Activated naive CD4-positive, alpha-beta T cell treated with Interleukin-2 at 50 U/mL for 16 hours (primary cell): Measurements from ENCODE around the gene MANSC1.
"Not testable (repeated sequence)": the region's sequence is repeated elsewhere in the genome, so short reads cannot be mapped to it uniquely, and the experiment has no call there.

ENCODE experiments used
- DNase-seq: peaks from one replicate; pipeline ENCODE4 v3.0.0-alpha.2; 2020

MANSC1 gene

DNA sequence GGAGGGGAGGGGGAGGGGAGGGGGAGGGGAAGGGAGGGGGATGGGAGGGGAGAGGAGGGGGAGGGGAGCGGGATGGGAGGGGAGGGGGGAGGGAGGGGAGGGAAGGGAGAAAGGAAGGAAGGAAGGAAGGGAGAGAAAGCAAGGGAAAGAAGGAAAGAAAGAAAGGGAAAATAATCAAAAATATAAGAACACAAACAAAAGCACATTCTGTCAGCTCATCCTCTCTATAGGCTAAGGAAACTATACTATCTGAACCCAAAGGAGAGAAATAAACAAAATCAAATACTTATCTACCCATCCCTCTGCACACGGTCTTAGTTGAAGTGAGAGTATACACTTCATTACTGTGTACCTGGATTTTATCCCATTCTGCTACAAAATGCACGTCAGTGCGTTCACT lies 26.9 kb downstream of the MANSC1 start:
- DNase-seq: no peak

DNA sequence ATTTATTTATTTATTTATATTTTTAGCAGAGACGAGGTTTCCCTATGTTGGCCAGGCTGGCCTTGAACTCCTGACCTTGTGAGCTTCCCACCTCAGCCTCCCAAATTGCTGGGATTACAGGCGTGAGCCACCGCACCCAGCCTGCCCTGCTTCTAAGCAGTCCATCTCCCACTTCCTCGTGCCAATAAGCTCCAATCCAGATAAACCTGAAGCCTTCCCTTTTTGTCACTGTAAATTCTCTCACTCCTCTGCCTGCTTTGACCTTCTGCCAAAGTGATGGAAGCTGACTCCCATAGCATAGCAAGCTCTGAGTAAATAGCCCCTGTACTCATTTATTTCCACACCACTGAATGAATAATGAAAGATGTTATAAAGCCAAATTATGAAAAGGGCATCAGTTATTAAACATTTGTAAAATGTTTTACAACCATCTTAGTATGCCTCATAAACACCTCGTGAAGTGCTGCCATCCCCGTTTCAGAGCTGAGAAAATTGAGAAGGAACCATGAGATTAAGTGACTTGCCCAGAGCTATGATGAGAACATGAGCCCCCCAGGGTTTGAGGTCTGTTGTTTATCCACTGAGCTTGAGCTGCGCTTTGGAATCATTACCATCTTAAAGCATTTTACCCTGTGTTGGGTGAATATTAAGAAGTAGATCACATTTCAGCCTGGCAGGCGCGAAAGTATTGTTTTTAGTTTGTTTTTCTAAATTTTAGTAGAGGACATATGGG lies 30.4 kb downstream of the MANSC1 start:
- no peak for DNase-seq

DNA sequence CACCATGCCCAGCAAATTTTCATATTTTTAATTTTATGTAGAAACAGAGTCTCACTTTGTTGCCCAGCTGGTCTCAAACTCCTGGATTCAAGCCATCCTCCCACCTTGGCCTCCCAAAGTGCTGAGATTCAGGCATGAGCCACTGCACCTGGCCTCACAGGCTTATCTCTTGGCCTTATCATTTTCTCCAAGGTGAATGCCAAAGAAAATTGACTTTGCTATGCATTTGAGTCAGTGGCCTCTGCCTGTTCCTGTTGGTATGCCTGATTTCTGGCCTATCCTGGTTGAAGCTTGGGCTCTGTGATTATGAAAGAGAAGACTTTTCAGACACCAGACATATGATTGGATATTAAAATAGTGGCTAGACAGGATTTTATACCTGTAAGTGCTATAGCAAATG lies 34.2 kb downstream of the MANSC1 start:
- DNase-seq: no peak

DNA sequence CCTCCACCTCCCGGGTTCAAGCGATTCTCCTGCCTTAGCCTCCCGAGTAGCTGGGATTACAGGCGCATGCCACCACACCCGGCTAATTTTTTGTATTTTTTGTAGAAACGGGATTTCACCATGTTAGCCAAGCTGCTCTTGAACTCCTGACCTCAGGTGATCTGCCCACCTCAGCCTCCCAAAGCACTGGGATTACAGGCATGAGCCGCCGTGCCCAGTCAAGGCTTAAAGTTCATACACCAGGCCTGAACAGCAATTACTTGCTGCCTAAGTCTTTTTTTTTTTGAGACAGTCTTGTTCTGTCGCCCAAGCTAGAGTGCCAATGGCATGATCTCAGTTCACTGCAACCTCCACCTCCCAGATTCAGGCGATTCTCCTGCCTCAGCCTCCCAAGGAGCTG lies 39.3 kb downstream of the MANSC1 start:
- not testable (repeated sequence) for DNase-seq

DNA sequence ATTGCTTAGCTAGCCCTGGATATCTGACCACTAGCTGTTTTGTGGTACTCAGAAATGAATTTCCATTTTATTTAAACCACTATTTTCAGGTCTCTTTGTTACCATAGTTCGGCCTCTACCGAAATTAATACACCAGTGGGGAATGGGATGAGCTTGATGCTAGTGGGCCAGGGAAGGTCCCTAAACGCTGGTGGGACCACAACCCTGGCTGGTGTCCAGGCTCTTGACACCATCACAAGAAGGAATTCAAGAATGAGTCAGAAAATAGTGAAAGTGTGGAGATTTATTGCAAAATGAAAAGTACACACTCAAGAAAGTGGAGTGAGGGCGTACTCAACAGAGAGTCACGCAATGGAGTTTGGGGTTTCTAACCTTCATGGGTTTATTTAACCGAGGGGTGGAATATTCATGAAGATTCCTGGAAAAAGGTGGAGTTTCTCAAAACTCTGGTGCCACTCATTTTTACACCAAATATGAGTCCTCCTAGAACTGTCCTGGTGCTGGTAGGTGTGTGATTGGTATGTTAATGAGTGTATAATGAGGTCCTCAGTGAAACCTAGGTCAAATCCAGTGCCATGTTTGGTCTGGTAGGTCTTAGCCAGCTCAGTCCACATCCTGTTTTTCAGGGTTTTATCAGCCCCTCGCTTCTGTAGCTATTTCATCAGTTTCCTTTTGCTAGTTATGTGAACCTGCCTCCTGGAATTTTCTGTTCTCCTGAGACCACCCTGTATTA lies 44.3 kb downstream of the MANSC1 start:
- no peak for DNase-seq

DNA sequence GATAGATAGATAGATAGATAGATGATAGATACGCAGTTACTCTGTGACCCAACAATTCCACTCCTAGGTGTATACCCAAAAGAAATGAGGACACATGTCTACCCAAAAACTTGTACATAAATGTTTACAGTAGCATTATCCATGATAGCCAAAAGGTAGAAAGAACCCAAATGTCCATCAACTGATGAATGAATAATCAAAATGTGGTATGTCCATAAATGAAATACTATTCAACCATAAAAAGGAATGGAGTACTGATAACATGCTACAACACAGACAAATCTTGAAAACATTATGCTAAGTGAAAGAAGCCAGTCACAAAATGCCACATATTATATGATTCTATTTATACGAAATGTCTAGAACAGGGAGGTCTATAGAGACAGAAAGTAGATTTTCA lies 47.1 kb downstream of the MANSC1 start:
- DNase-seq: no peak

DNA sequence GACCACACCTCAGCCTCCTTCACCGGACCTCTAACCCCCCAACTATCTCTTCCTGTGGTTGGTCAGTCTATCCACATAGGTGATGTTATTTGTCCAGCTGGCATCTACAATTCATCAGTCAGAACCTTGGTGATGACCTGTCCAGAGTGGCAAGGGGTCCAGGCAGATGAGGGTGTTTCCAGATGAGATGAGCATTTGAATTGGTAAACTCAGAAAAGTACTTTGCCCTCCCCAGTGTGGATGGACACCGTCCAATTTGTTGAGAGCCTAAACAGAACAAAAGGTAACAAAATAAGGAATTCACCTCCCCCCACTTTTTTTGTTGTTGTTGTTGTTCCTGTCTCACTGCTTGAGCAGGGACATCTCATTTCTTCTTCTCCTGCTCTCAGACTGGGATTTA lies 48.9 kb downstream of the MANSC1 start:
- no peak for DNase-seq

DNA sequence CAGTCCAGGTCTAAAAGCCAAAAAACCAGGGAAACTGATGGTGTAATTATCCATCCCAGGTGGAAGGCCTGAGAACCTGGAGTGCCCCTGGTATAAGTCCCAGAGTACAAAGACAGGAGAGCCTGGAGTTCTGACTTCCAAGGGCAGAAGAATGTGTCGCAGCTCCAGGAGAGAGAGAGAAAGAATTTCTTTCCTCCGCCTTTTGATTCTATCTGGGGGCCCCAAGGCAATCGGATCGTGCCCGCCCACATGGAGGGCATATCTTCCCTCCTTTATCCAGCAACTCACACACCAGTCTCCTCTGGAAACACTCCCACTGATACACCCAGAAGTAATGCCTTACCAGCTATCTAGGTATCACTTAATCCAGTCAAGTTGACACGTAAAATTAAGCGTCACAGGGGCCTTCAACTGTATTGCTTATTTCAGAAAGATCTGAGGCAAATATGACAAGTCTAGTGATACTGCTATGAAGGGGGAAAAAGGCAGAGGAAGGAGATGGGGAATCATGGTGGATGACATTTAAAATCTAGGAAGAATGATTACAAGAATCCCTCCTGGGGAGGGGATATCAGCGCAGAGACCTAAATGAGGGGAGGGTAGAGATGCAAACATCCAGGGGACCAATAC lies 52.7 kb downstream of the MANSC1 start:
- DNase-seq: no peak

DNA sequence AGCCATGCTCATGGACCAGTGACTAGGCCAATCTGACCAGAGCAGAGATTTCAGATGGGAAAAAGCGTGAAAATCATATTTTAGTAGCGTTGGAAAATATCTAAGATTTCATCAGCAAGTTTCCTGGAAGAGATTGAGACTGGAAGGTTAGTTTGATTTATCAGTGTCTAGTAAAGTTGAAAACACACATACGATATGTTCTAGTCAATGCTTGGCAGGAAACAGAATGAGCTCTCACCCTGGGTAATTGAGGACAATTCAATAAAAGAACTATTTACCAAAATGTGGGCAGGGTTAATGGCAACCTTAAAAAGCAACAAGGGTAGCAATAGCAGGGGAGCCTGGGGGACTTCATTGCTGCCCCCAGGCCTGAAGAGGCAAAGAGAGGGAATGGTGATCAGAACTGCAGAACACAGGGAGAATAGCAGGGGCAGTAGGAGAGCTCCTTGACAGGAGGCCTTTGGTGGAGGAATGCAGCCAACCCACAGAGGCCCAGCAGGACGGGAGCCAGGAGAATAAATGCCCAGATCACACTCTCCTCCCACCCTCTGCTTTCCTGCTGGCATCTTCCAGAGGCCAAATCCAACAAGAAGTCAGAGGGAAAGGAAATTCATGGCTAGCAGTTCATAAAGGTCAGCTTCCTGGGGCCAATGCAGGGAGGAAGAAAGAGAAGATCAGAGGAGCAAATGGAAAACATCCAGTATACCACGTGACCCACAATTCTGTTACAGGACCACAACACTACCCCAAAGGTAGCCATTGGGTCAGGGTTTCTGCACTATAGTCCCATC lies 55.6 kb downstream of the MANSC1 start:
- DNase-seq: no peak

DNA sequence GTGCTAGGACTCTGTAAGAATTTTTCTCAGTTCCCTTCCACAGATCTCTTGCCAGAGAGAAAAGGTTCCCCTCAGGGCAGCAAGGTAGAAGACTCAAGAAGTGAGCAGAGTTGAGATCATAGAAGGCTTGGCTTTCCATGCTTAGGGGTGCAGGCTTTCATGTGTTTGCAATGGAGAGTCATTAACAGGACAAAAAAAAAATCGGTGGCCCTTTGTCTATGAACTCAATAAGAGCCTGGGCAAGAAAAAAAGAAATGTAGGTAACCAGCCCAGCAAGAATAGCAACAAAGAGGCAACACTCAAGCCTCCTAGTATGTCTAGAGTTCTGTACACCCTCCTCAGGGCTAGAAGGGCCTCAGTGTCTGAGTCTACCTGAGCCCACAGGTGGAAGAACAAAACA lies 59.8 kb downstream of the MANSC1 start:
- no peak for DNase-seq

DNA sequence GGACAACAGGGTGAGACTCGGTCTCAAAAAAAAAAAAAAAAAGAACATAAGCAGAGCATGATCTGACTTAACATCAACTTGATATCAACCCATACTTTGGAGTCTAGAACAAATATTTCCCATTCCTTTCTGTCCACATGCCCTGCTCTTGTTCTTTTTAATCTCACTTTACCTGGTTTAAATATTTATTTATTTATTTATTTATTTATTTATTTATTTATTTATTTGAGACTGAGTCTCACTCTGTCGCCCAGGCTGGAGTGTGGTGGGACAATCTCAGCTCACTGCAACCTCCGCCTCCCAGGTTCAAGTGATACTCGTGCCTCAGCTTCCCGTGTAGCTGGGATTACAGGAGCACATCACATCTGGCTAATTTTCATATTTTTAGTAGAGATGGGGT lies 63.6 kb downstream of the MANSC1 start:
- no peak for DNase-seq

DNA sequence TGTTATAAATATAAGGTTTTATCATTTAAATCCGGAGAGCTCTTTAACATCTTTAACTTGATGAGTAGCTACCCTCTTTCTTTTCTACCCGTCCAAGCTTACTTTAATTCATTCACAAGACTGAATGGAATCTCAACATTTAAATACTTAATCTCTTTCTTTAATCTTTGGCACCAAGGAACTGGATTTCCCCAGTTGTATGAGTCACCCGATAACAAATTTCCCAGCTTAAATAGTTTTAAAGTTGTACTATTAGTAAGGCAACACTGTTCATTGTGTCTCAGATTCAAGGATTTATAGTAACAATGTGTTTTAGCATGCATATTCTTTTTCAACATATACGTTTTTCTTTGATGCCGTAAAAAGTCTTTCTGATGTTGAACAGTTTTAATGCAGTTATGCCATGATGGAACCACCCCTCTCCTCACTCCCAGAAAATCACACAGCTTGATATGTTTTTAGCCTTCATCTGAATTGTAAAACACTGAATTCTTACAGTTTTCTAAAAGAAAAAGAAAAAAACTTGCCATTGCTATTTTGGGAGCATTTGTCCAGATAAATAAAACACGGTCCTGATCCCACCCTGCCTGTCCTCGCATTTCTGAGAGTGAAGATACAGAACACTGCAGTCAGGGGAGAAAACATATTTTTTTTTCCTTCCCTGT lies 67.1 kb downstream of the MANSC1 start:
- no peak for DNase-seq

DNA sequence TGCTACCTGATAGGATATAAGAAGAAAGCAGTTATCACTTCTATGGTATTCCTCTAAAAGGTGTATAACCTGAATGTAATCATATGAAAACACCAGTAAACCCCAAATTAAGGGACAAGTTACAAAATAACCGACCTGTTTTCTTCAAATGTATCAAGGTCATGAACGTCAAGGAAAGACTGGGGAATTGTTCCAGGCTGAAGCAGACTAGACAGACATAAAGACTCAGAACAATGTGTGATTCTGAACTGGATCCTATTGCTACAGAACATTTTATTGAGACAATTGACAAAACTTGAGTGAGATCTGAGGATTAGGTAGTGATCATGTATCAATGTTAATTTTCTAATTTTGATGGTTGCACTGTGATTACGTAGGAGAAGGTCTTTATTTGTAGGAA lies 67.8 kb downstream of the MANSC1 start:
- DNase-seq: no peak

DNA sequence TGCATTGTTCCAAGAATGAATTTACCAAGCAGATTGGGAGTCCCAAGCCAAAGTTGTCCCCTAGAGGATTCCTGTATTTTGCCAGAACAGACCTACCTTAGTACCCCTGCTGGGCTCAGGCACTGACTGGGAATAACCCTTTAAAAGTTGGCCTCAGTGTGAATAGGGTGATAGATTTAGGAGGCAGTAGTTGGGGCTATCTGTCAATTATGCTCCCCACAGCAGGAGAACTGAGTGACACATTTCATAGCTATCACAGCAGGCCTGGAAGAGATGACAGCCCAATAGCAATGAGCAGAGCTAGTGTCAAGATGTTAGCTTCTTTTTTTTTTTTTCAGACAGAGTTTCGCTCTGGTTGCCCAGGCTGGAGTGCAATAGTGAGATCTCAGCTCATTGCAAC lies 68.9 kb downstream of the MANSC1 start:
- DNase-seq: no peak

DNA sequence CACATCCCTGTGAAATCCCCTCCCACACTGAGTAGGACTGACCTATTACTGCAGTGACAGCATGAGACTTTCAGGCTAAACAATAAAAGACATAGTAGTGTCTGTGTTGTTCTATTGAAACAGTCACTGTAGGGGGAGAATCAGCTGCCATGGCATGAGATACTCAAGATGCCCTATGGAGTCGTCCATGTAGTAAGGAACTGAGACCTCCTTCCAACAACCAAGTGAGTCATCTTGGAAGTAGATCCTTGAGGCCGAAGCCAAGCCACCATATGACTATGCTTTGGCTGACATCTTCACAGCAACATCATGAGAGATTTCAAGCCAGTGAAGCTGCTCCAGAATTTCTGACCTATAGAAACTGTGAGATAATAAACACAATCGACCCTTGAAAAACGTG lies 71.1 kb downstream of the MANSC1 start:
- no peak for DNase-seq
